HG03045 (cell line): ENCODE results near the gene CLEC4A.
"Not testable (repeated sequence)": the region's sequence is repeated elsewhere in the genome, so short reads cannot be mapped to it uniquely, and the experiment has no call there.

Source experiments
- ATAC-seq: cut with Tn5 transposase; IDR thresholded peaks from one replicate; pipeline ENCODE4 v1.9.1; 2021; ENCODE audit warnings: mild to moderate bottlenecking, moderate library complexity; ENCODE audit not compliant: unreplicated experiment

The CLEC4A gene

DNA sequence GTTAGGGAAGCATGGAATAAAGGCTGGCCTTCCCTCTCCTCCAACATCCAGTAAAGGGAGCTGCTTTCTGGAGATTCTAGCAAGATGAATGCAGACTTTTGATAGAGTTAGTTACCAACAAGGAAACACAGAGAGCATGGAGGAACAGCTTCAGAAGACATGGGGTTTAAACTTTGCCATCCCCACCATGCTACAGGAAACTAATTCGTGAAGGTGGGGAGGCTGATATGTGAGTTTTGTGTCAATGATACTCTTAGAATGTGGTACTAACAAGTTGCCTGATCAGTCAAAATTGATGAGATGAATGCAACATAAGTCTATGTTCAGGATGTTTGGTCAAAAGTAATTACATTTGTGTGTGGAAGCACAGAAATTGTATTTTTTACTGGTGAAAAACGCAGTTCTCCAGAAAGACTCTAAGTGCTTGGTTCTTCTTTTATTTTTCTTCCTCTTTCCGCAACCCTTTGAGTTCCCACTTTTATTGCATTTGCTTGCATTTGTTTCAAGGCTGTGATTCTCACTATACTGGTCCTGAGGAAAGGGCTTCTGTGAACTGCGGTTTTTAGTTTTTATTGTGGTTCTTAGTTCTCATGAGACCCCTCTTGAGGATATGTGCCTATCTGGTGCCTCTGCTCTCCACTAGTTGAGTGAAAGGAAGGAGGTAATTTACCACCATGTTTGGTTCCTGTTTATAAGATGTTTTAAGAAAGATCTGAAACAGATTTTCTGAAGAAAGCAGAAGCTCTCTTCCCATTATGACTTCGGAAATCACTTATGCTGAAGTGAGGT is at the start of gene CLEC4A:
Gene CLEC4A, plus strand, starts transcription at position 494 of the 789 bp plus-strand sequence. Its CDS starts 262 bp downstream, at position 756.
- ATAC-seq = no peak

GRCh38 chr12:8075935-8076334 is 47.5 kb upstream of the CLEC4A start:
- ATAC-seq = no peak

GRCh38 chr12:8076366-8076765 is 47.1 kb upstream of the CLEC4A start:
- no peak for ATAC-seq

DNA sequence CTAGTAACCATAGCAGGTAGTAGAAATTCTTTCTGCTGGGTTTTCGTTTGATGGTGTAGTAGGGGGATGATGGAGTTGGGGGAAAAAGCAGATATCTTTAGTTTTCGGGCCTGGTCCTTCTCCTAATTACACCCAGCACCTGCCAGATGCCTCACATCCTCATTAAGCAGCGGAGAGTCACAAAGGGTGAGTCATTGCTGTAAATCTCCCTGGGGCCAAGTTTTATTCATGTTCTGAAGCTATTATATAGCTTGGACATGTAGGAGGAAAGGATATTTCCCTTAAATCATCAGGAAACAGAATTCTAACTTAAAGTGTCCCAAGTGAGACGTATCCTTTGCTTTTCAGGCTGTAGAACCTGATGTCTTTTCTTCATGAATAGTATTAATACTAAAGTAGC is 46.2 kb upstream of the CLEC4A start:
- no peak for ATAC-seq

DNA sequence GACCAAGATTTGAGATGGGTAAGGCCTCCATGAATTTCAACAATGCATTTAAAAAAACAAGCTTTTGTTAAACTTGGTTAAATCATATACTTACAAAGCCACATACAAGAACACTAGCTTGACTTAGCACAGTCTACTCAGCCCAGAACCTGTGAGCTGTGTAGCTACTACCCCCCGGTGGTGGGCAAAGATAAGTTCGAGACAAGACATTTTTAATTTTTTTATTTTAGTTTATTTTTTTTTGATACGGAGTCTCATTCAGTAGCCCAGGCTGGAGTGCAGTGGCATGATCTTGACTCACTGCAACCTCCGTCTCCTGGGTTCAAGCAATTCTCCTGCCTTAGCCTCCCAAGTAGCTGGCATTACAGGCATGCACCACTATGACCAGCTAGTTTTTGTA is 45.0 kb upstream of the CLEC4A start:
- ATAC-seq = no peak

- no peak for ATAC-seq
Measured at GRCh38 chr12:8078916-8079315, 44.5 kb upstream of the CLEC4A start.

- no peak for ATAC-seq
Measured at GRCh38 chr12:8080120-8080519, 43.3 kb upstream of the CLEC4A start.

DNA sequence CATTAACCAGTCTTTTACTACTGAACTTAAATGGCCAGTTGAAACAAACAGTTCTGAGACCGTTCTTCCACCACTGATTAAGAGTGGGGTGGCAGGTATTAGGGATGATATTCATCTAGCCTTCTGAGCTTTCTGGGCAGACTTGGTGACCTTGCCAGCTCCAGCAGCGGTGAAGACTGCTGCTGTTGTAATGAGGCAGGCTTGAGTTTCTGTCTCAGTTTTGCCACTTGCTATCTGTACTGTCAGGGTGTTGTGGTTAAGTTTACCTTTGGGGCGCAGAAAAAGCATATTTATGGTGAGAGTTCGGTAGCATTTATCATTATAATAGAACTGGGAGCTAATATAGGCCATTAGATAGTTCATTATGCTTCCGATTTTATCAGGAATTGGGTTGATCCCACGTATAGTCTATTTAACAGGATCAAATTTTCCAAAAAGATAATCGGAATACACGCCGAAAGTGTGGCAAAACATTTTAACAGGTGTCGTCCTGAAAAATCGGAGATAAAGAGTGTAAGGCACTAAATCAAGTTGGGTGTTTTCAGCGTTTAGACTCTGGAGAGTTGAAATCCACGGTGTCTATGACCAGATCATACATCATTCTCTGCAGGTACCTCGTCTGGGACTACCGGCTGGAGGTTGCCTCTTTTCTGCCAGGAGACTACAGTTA is 42.0 kb upstream of the CLEC4A start:
- no peak for ATAC-seq

DNA sequence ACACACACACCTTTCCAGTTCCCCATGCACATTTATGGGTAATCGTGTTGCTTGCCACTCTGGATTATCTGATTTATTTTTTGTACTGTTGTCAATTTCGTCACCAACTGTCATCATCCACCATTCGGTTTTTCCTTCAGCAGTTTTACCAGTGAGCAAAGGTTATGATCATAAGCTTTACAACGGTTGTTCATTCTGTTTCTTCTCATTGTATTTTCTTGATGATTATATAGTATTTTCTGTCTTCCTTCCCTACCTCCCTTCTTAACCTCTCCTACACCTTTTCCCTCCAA is 40.7 kb upstream of the CLEC4A start:
- no peak for ATAC-seq

GRCh38 chr12:8084351-8084750 is 39.1 kb upstream of the CLEC4A start:
- ATAC-seq = not testable (repeated sequence)

- no peak for ATAC-seq
Measured at GRCh38 chr12:8087666-8088065, 35.8 kb upstream of the CLEC4A start.

DNA sequence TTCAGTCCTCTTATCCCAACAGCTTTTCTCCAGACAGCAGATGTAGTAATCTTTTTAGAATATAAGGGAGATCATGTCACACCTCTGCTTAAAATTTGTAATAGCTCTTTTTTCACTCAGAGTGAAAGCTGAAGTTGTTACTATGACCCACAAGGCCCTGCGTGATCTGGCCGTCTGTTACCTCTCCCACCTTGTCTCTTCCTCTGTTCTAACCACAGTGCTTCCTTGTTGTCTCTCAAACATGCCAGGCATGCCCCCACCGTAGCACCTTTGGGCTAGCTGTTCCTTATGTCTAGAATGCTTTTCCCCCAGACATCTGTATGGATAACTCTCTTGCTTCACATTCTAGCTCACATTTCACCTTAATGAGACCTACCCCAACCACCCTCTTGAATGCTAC is 34.8 kb upstream of the CLEC4A start:
- no peak for ATAC-seq

- ATAC-seq = not testable (repeated sequence)
Measured at GRCh38 chr12:8089277-8089676, 34.1 kb upstream of the CLEC4A start.

DNA sequence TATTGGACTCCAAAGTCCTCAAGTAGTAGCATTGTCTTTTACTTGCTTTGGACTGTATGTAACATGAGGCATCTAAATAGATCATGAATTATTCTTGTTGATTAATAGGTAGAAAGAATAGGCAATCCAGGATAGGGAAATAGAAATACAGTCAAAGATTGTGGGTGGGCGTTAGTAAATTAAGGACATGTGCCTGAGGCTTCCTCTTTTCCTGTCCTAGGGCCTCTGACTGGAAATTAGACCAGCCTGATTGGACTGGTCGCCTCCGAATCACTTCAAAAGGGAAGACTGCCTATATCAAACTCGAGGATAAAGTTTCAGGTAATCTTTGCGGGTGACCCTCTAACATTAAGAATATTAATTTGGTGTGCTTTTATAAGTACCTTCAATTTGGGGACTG is 33.7 kb upstream of the CLEC4A start:
- no peak for ATAC-seq

GRCh38 chr12:8093291-8093690 is 30.1 kb upstream of the CLEC4A start:
- ATAC-seq = no peak

DNA sequence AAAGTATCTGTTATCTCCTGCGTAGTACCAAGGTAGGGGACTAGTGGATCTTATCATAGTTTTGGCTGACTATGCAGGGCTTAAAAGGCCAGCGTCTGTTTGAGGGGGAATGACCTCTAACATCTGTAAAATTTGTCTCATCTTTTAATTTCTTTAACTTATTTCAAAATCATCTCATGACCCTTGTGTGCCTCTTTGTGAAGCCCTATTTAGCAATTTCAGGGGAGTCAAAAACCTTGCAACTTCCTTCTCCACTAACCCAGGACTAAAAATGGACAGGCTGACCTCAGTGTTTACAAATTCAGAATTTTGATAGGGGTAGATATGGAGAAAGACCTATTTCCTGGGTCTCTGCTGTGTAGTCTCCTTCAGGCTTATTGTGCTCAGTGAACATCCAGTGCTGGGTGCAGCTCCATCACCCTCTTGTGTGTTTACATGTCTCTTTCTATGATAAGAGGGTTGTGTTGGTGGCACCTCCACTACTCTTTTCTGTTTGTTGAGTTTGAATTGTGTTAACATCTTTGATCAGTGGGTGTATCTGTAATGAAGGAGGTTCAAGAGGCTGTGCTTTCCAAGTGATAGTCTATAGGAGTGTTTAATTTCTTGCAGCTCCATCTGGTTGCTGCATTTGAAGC is 27.0 kb upstream of the CLEC4A start:
- no peak for ATAC-seq

DNA sequence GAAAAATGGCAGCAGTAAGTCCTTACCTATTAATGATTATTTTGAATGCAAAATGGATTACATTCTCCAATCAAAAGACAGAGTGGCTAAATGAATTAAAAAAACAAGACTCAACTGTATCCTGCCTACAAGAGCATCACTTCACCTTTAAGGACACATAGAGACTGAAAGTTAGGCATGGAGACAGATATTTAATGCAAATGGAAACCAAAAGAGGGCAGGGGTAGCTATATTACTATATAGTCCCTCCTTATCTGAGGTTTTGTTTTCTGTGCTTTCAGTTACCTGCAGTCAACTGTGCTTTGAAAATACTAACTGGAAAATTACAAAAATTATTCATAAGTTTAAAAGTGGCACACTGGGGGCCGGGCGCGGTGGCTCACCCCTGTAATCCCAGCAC is 24.2 kb upstream of the CLEC4A start:
- ATAC-seq = no peak

DNA sequence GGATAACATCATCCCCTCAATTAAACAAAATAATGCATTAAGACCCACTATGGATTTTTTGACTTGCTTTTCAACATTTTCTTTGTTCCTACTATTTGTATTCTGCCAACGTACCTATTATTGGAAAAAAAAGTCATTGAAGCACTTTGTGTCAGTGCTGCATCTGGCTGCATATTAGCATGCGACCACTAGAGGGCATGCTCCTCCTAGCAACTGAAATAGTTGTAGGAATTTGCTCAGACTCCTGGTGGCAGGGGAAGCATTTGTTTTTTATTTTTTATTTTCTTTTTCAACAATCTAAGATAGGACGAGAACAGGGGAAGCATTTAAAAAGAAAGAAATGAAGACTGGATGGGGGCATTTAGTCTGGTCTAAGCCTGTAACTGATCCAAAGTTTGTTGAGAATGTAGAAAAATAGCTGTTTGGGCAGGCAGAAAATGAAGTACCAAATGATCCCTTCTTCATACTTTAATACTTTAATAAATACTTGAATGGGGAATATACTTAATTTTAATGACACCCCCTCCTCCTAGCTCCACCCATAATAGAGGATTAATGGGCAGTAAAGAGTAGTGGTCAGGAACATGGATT is 14.5 kb upstream of the CLEC4A start:
- no peak for ATAC-seq

- not testable (repeated sequence) for ATAC-seq
Measured at GRCh38 chr12:8113117-8113516, 10.3 kb upstream of the CLEC4A start.

GRCh38 chr12:8120072-8120713 is 3.2 kb upstream of the CLEC4A start:
- no peak for ATAC-seq

DNA sequence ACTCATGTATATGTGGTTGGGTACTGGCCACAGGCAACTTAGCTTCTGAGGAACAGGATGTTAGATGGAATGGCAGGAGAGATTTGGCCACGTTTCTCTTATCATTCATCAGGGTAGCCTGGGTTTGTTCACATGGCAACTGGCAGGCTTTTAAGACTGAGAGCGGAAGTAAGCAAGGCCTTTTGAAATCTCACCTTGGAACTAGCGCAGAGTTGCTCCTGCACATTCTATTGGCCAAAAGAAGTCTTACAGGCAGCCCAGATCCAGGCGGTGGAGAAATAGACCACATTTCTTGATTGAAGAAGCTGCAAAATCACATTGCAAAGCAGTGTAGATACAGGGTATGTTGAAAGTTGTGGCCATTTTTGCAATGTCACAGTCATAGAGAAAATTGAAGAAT is 3.7 kb downstream of the CLEC4A start:
- no peak for ATAC-seq
